Astrocyte of the cerebellum (primary cell): ENCODE measurements around the gene DNAJC3.
"Not testable (repeated sequence)": the region's sequence is repeated elsewhere in the genome, so short reads cannot be mapped to it uniquely, and the experiment has no call there.

Experiments
- DNase-seq: peaks from one replicate; pipeline ENCODE4 v3.0.0-alpha.2; 2011; ENCODE audit warnings: low read depth
- H3K4me3 ChIP-seq: 2 replicates; pipeline ENCODE4 v1.5.1; 2011; ENCODE audit warnings: mild to moderate bottlenecking, low read depth, low read length, moderate library complexity
- in situ Hi-C: cut with HindIII; loops from 2 replicates; pipeline ENCODE4 v1.10.0; 2017; ENCODE audit warnings: low sequenced_read_pairs
- TF ChIP-seq, protein P1 (sequence below): IDR thresholded peaks from 2 replicates; pipeline ENCODE4 v1.5.1; 2012; ENCODE audit warnings: low read length, low read depth, moderate library complexity, mild to moderate bottlenecking; ENCODE audit errors: missing control alignments

DNAJC3 gene

DNA sequence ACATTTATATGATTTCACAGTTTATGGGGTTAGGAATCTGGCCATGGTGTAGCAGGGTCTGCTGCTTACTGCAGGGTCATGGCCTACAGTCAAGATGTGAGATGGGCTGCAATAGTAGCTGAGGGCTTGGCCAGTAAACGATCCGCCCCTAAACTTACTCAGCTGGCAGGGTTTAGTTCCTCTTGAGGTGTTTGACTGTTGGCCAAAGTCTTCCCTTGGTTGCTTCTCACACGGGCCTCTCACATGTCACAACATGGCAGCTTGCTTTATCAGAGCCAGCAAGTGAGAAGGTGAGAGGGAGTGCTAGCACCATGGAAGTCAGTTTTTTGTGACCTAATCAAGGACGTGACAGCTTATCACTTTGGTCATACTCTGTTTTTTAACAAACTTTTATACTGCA, 77.1 kb downstream of the DNAJC3 start:
- in situ Hi-C loops: no loop called here
- no peak for DNase-seq
- H3K4me3 ChIP-seq: no peak overlapping the region
- TF ChIP-seq, protein P1, sequence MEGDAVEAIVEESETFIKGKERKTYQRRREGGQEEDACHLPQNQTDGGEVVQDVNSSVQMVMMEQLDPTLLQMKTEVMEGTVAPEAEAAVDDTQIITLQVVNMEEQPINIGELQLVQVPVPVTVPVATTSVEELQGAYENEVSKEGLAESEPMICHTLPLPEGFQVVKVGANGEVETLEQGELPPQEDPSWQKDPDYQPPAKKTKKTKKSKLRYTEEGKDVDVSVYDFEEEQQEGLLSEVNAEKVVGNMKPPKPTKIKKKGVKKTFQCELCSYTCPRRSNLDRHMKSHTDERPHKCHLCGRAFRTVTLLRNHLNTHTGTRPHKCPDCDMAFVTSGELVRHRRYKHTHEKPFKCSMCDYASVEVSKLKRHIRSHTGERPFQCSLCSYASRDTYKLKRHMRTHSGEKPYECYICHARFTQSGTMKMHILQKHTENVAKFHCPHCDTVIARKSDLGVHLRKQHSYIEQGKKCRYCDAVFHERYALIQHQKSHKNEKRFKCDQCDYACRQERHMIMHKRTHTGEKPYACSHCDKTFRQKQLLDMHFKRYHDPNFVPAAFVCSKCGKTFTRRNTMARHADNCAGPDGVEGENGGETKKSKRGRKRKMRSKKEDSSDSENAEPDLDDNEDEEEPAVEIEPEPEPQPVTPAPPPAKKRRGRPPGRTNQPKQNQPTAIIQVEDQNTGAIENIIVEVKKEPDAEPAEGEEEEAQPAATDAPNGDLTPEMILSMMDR: no peak

DNA sequence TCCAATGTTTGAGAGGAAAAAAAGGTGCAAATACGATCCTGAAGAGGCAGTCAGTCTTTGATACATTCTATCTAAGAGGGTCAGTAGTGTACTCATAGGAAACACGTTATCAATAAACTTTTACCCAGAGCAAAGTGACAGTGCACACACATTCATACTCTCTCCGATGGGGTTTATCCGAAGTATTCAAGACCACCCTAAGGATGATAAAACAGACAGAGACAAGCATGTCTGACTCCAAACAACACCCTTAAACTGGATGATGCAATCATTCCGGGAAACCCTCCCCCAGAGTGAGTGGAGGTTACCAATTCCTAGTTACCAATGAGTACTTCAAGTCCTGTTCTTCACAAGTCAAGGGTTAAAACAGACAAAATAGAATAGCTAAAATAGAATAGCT, 79.1 kb downstream of the DNAJC3 start:
- TF ChIP-seq, protein P1: no peak
- in situ Hi-C loops: no loop called here
- no peak for DNase-seq
- H3K4me3 ChIP-seq: no peak overlapping the region

DNA sequence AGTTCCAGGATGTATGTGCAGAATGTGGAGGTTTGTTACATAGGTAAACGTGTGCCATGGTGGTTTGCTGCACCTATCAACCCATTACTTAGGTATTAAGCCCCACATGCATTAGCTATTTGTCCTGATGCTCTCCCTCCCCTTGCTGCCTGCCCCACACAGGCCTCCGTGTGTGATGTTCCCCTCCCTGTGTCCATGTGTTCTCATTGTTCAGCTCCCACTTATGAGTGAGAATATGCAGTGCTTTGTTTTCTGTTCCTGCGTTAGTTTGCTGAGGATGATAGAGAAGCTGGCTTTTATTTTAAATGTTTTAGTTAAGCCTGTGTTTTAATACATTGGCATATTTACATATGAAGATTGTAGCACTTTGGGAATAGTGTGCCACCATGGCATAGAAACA, 85.7 kb downstream of the DNAJC3 start:
- DNase-seq, H3K4me3 ChIP-seq, in situ Hi-C loops: not testable (repeated sequence)

DNA sequence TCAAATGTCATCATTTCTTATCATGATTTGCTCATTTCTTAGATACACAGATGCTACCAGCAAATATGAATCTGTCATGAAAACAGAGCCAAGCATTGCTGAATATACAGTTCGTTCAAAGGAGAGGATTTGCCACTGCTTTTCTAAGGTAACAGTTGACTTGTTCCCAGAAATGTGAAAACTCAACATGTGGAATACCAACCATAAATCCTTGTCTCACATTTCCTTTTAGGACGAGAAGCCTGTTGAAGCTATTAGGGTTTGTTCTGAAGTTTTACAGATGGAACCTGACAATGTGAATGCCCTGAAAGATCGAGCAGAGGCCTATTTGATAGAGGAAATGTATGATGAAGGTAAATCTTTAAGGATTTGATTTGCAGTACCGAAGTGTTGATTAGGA, 86.7 kb downstream of the DNAJC3 start:
- TF ChIP-seq, protein P1: no peak
- H3K4me3 ChIP-seq: no peak overlapping the region
- DNase-seq: no peak
- in situ Hi-C loops: no loop called here

DNA sequence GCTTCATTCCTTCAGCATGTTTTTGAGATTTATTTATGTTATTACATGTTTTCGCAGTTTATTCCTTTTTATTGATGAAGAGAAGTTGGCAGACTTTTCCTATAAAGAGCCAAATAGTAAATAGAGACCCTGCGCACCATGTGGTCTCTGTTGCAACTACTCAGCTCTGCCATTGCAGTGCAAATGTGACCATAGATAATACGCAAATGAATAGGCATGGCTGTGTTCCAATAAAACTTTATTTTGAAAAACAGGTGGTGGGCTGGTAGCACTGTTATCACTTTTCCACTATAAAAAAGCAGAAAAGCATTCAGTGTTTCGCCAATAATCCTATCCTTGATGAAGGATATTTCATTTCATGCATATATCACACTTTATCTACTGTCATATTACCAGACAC, 95.0 kb downstream of the DNAJC3 start:
- DNase-seq: no peak
- TF ChIP-seq, protein P1: no peak
- H3K4me3 ChIP-seq: no peak overlapping the region
- in situ Hi-C loops: loop anchor here (5.0 kb wide), 1 partner anchor 75 kb away; no protein-coding TSS in a partner anchor

DNA sequence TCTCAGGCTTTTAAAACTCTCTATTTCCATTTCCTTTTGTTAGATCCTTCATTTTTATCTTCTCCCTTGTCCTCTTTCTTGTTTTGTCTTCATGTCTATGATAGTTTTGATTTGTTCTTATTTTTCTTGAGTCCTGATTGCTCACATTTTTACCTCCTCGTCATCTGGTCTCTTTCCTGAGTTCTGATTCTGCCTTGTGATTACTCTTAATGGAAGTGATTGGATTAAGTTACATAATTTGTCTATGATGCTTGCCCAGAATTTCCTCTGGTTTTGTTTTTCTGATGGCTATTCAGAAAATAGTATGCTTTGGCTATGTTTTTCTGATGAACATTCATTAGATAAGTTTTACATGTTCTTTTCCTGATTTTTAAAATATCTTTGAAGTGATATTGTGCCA, 102.6 kb downstream of the DNAJC3 start:
- no peak overlapping the region for H3K4me3 ChIP-seq
- no peak for DNase-seq
- in situ Hi-C loops: no loop called here
- TF ChIP-seq, protein P1: no peak

DNA sequence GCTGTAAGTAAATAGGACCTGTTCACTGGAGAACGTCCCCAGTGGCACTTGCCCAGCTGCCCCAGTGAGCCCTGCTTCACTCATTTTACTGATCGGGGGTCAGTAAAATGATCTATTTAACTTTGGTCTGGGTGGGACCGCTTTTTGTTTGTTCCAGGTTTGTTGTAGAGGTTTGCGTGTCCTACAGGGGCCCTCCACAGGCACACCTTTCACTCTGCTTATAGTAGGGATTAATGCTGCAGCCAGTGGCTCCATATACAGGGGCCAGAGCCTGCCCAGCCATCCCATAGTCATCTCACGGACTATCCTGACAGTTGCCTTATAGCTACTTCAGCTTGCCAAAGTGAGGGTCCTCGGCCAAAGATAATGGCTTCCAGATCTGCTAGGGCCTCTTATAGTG, 104.1 kb downstream of the DNAJC3 start:
- no peak overlapping the region for H3K4me3 ChIP-seq
- in situ Hi-C loops: no loop called here
- no peak for DNase-seq
- TF ChIP-seq, protein P1: no peak

DNA sequence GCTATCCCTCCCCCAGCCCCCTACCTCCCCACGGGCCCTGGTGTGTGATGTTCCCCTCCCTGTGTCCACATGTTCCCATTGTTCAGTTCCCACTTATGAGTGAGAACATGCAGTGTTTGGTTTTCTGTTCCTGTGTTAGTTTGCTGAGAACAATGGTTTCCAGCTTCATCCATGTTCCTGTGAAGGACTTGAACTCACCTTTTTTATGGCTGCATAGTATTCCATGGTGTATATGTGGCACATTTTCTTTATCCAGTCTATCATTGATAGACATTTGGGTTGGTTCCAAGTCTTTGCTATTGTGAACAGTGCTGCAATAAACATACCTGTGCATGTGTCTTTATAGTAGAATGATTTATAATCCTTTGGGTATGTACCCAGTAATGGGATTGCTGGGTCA, 105.0 kb downstream of the DNAJC3 start:
- in situ Hi-C loops, H3K4me3 ChIP-seq, DNase-seq: not testable (repeated sequence)
